Nephron (organoid): ENCODE data around the gene BABAM2.
A peak's percentile ranks its signal among the peaks of the same experiment; 100 is the strongest.

ENCODE experiments used
- H3K27ac Mint-ChIP-seq, 3 experiments: 2 replicates each; pipeline ENCODE4 v1.8.0; 2020; ENCODE audit warnings: mixed read lengths in 3 of 3, mild to moderate bottlenecking in 2 of 3, moderate library complexity in 1 of 3
- H3K27me3 Mint-ChIP-seq: 2 replicates; pipeline ENCODE4 v1.8.0; 2021; ENCODE audit warnings: low read depth, mild to moderate bottlenecking, moderate library complexity, mixed read lengths
- H3K36me3 Mint-ChIP-seq: 2 replicates; pipeline ENCODE4 v1.8.0; 2020; ENCODE audit warnings: low read depth, mixed read lengths
- H3K4me1 Mint-ChIP-seq: 2 replicates; pipeline ENCODE4 v1.8.0; 2020; ENCODE audit warnings: mixed read lengths
- H3K4me3 Mint-ChIP-seq, 3 experiments: 2 replicates each; pipeline ENCODE4 v1.8.0; 2020; ENCODE audit warnings: mild to moderate bottlenecking in 3 of 3, mixed read lengths in 3 of 3, moderate library complexity in 2 of 3
- H3K9me3 Mint-ChIP-seq: 2 replicates; pipeline ENCODE4 v1.8.0; 2020; ENCODE audit warnings: mixed read lengths
- TF ChIP-seq, protein P1 (sequence below), 3 experiments: fragments of 200-600 bp; sonication (generic); IDR thresholded peaks; one replicate each; pipeline ENCODE4 v1.5.0; 2021; ENCODE audit warnings: antibody characterized with exemption in 3 of 3; ENCODE audit not compliant: unreplicated experiment in 3 of 3

The BABAM2 gene

DNA sequence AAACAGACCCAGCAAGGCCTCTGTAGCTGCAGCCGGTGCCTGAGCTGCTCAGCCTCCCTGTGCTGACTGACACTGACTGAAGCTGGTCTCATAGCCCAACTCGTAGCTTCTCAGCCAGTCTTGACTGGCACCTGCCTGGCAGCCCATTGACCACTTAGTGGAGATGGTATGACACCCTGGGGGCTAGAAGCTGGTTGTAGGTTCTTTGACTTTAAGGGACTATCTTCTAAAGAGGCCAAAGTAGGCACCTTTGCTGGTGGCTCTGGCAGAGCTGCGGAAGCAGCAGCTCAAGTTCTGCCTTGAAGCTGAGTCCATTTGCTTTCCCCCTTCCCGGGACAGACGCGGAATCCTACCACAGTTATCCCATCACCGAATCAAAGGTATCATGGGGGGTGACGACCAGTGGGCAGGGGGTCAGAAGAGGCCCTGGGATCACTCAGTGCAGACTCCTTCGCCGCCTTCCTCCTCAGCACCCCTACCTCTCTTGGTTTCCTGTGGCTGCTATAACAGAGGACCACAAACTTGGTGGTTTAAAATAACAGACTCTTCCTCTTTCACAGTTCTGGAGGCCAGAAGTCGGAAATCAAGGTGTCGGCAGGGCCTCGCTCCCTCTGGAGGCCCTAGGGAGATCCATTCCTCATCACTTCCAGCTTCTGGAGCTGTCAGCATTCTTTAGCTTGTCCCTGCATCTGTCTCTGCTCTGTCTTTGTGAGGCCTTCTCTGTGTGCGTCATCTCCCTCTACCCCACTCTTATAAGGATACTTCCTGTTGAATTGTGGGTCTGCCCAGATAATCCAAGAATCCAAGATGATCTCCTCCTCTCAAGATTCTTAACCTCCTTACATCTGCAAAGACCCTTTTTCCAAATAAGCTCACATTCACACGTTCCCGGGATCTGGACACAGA, 488.4 kb downstream of the BABAM2 start:
- no peak overlapping the region for H3K4me3 Mint-ChIP-seq
- peak overlapping the region in 1 of 3 experiments; percentile 26 for H3K27ac Mint-ChIP-seq
- H3K9me3 Mint-ChIP-seq: no peaks in the 10 kb centered on the region
- peaks cover 11% of the 10 kb centered on the region for H3K27me3 Mint-ChIP-seq
- no peaks in the 10 kb centered on the region for H3K36me3 Mint-ChIP-seq
- peaks cover 20% of the 10 kb centered on the region for H3K4me1 Mint-ChIP-seq
- TF ChIP-seq, protein P1, sequence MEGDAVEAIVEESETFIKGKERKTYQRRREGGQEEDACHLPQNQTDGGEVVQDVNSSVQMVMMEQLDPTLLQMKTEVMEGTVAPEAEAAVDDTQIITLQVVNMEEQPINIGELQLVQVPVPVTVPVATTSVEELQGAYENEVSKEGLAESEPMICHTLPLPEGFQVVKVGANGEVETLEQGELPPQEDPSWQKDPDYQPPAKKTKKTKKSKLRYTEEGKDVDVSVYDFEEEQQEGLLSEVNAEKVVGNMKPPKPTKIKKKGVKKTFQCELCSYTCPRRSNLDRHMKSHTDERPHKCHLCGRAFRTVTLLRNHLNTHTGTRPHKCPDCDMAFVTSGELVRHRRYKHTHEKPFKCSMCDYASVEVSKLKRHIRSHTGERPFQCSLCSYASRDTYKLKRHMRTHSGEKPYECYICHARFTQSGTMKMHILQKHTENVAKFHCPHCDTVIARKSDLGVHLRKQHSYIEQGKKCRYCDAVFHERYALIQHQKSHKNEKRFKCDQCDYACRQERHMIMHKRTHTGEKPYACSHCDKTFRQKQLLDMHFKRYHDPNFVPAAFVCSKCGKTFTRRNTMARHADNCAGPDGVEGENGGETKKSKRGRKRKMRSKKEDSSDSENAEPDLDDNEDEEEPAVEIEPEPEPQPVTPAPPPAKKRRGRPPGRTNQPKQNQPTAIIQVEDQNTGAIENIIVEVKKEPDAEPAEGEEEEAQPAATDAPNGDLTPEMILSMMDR (IDR thresholded peaks at IDR 0.05; ENCODE audit: unreplicated experiment in 3 of 3): no peak

DNA sequence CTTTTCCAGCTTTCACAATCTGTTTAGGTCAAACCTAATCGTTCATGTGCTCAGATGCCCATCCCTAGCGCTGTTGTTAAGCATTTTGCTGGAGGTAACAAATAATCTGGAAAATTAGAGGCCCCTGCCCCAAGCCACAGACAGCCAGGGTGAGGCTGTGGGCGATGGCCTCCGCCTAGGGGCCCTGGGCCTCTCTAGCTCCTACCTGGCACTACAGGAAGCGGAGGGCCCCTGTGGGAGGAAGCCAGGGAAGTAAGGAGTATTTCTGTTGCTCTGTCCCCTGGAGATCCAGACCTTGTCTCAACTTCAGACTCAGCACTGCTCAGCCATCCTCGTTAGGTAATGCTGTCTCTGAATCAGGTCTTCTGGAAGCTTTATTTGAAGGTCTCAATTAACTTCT, 489.7 kb downstream of the BABAM2 start:
- Mint-ChIP-seq H3K36me3 (no peaks in the 10 kb centered on the region), H3K4me1 (peaks cover 20% of the 10 kb centered on the region), H3K4me3 (no peak overlapping the region), H3K9me3 (no peaks in the 10 kb centered on the region), H3K27ac (no peak overlapping the region), H3K27me3 (peaks cover 13% of the 10 kb centered on the region)
- TF ChIP-seq, protein P1 (IDR thresholded peaks at IDR 0.05; ENCODE audit: unreplicated experiment in 3 of 3): no peak

DNA sequence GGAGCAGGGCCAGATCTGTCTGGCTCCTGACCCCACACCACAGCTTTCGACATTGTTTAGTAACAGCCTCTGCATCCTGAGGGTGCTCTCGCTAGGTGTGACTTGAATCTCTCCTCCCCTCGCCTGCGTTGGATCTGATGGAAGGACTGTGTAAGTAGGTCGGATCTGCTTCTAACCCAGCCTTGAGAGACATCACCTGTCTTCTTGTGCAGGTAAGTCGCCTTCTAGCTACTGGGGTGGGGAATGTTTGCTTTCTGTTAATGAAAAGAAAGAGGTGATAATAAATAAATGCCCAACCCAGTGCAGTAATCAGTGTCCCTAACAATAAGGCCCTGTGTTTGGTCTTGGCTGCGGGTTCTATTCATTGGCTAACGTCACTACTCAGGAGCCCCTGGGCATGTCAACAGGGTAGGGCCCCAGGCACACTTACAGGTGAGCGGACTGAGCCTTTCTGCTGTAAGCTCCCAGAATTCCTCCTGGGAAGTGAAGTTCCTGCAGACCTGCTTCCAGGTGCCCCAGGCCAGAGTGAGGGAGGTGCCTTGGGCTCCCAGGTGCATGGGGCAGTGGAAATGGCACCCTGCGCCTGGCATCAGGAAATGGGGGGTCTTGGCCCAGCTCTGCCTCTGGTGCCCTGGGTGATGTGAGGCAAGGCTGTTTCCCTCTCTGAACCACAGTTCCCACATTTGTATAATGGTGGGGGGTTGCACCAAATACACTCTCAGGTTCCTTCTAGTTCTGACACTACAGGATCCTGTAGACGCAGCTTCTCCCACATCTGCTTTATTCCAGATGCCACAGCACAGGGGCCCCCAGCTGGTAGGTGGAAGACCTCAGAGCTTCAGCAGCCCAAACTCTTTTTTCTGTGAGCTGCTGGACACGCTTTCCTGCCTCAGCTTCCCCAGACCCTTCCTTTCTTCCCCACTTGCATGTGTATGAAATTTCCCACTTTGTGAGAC, 491.0 kb downstream of the BABAM2 start:
- H3K27me3 Mint-ChIP-seq: peaks cover 15% of the 10 kb centered on the region
- TF ChIP-seq, protein P1 (IDR thresholded peaks at IDR 0.05; ENCODE audit: unreplicated experiment in 3 of 3): no peak
- H3K36me3 Mint-ChIP-seq: no peaks in the 10 kb centered on the region
- no peaks in the 10 kb centered on the region for H3K9me3 Mint-ChIP-seq
- no peak overlapping the region for H3K27ac Mint-ChIP-seq
- peaks cover 20% of the 10 kb centered on the region for H3K4me1 Mint-ChIP-seq
- H3K4me3 Mint-ChIP-seq: no peak overlapping the region

DNA sequence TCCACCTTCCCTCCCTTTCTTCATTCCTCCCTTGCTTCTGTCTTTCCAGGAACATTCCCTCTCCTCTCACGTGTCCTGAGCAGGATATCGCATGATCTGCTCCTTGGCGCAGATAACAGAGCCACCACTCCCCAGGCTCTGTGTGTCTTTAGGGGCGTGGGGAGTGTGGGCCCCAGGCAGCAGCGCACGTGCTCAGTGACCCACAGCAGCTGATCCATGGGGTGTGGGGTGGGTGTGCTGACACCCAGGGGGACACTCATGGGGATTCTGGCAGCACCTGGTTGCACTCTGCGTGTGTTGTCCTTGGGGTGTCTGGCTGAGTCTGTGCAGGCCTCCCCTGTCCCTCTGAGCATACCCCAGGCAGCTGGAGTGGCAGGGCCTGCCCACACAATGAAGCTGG, 492.2 kb downstream of the BABAM2 start:
- peak overlapping the region in 2 of 3 experiments; percentile 1 for H3K27ac Mint-ChIP-seq
- TF ChIP-seq, protein P1 (IDR thresholded peaks at IDR 0.05; ENCODE audit: unreplicated experiment in 3 of 3): no peak
- H3K36me3 Mint-ChIP-seq: no peaks in the 10 kb centered on the region
- H3K4me1 Mint-ChIP-seq: peaks cover 20% of the 10 kb centered on the region
- no peaks in the 10 kb centered on the region for H3K9me3 Mint-ChIP-seq
- H3K27me3 Mint-ChIP-seq: peaks cover 15% of the 10 kb centered on the region
- H3K4me3 Mint-ChIP-seq: no peak overlapping the region

DNA sequence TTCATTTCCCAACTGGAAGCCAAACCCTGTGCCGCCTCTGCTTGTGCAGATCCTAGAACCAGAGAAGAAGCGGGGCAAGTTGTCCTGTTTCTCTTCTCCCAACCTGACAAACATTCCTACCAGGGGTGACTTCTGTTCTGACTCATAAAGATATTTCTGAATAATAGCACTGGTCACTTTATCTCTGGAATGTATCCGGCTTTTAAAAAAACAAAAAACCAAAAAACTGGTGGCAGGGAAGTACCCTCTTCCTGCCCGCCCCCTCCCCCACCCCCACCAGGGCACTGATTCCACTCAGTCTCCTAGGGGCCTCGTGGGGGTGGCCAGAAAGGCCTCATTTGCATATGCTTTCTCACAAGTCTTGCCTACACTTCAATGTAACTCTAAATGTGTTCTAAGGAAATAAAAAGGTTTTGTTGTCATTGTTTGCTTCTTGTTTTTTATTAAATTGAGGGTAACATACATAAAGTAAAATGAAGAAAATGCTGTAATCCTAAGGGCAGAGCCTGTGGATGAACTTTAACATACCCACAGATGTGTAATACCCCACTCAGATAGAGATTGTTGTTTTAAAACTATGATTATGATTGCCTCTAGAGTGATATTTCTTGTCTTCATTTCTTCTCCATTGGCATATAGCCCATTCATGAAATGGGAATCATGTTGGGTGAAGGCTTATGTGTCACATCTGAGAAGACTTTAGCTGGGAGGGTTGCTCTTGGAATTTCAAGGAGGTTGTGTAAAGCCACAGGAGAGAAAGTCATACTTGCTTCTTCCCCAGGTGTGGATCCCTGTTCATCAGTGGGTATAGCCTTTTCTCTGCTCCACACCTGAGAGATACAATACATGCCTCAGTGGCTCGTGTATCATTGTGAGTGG, 496.8 kb downstream of the BABAM2 start:
- peak overlapping the region in 1 of 3 experiments; percentile 26 for H3K4me3 Mint-ChIP-seq
- H3K9me3 Mint-ChIP-seq: no peaks in the 10 kb centered on the region
- H3K27ac Mint-ChIP-seq: peak overlapping the region in 1 of 3 experiments; percentile 0
- peaks cover 19% of the 10 kb centered on the region for H3K27me3 Mint-ChIP-seq
- no peaks in the 10 kb centered on the region for H3K36me3 Mint-ChIP-seq
- TF ChIP-seq, protein P1 (IDR thresholded peaks at IDR 0.05; ENCODE audit: unreplicated experiment in 3 of 3): no peak
- peaks cover 25% of the 10 kb centered on the region for H3K4me1 Mint-ChIP-seq
